PC-3 (cell line): ENCODE measurements around the gene PRKCD.

Source experiments
- CTCF ChIP-seq: fragments of 300-600 bp; sonication (generic); conservative IDR thresholded peaks from 2 replicates; pipeline ENCODE4 v1.5.1; 2017; ENCODE audit warnings: antibody characterized with exemption, low read depth, mild to moderate bottlenecking, low read length
- EZH2phosphoT487 ChIP-seq: fragments of 300-600 bp; sonication (generic); IDR thresholded peaks from 2 replicates; pipeline ENCODE4 v1.6.1; 2018; ENCODE audit warnings: mild to moderate bottlenecking, antibody characterized with exemption, low read length, borderline replicate concordance

- TF ChIP-seq CTCF, result no peak
- no peak for TF ChIP-seq EZH2phosphoT487
Observed at GRCh38 chr3:53227993-53228885, 67.2 kb downstream of the PRKCD start.
